PC-9 (cell line): ENCODE measurements around the gene CENPP.
A peak's percentile ranks its signal among the peaks of the same experiment; 100 is the strongest.

ENCODE experiments used
- EZH2 ChIP-seq: fragments of 200-600 bp; sonication (generic); IDR thresholded peaks from 2 replicates; pipeline ENCODE4 v1.8.0; 2017; ENCODE audit warnings: antibody characterized with exemption, low read depth
- TF ChIP-seq, protein P1 (sequence below): fragments of 200-600 bp; sonication (generic); conservative IDR thresholded peaks from 2 replicates; pipeline ENCODE4 v1.6.1; 2017; ENCODE audit warnings: mixed run types, antibody characterized with exemption, mild to moderate bottlenecking, moderate library complexity

DNA sequence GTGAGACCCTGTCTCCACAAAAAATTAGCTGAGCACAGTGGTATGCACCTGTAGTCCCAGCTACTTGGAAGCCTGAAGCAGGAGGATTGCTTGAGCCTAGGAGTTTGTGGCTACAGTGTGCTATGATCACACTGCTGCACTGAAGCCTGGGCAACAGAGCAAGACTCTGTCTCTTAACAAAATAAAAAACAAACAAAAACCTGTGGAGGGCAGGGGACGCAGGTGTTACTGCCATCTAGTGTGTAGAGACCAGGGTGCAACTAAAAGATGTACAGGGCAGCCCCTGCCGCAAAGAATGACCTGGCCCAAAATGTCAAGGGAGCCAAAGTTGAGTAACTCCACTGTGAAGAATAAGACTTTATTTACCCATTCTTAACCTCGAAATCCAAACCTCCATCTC, 129.5 kb downstream of the CENPP start:
- TF ChIP-seq, protein P1, sequence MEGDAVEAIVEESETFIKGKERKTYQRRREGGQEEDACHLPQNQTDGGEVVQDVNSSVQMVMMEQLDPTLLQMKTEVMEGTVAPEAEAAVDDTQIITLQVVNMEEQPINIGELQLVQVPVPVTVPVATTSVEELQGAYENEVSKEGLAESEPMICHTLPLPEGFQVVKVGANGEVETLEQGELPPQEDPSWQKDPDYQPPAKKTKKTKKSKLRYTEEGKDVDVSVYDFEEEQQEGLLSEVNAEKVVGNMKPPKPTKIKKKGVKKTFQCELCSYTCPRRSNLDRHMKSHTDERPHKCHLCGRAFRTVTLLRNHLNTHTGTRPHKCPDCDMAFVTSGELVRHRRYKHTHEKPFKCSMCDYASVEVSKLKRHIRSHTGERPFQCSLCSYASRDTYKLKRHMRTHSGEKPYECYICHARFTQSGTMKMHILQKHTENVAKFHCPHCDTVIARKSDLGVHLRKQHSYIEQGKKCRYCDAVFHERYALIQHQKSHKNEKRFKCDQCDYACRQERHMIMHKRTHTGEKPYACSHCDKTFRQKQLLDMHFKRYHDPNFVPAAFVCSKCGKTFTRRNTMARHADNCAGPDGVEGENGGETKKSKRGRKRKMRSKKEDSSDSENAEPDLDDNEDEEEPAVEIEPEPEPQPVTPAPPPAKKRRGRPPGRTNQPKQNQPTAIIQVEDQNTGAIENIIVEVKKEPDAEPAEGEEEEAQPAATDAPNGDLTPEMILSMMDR = peak; percentile 39; the same call in 1 of the 2 replicates
- no peak for TF ChIP-seq EZH2
